HG03460 (cell line): ENCODE results near the gene RLBP1.

Experiments used
- ATAC-seq: cut with Tn5 transposase; IDR thresholded peaks from one replicate; pipeline ENCODE4 v1.9.1; 2021; ENCODE audit not compliant: unreplicated experiment

Gene RLBP1

DNA sequence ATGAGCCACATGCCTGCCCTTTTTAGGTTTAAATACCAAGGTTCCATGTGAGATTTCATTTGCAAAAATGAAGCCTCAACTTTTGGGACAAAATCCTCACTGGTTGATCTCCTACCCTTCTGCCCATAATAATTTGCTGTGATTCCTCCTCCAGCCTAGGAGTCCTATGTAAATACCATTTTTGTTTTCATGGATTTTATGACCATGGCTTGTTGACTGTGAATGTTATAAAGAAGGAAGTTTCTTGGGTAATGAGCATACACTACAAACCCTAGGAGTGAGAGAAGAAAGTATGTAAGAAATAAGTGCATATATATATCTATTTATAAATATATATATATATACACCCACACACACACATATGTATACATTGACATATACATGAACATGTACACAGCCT is 13.1 kb downstream of the RLBP1 start:
- no peak for ATAC-seq

GRCh38 chr15:89206908-89207331 is 14.5 kb downstream of the RLBP1 start:
- peak; percentile 81 for ATAC-seq

- ATAC-seq = no peak
These were observed 15.3 kb downstream of the RLBP1 start for GRCh38 chr15:89205991-89206585.

DNA sequence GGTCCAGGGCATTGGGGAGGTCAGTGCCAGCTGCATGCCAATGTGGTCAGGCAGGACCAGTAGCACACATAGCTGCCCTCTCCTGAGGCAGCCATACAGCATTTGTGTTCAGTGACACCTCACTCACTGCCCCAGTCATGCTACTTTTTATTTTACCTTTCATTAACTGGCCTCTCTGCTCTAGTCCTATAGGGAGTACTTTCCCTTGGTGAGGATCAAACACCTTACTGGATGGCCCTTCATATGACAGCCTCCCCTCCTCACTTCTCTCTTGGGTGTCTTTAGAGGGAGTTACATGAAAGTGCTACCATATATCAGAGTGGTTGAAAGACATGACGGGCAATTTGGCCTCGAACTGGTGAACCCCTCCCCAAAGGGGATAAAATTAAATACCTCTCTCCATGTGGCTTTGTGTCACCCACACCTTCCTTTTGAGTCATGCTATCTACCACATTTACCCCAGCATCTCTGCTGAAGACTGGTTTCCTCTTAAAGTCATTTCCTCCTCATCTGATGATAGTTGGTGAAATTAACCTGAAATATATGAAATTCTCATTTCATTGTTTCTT is 17.6 kb downstream of the RLBP1 start:
- no peak for ATAC-seq

- ATAC-seq = no peak
These were observed 19.8 kb downstream of the RLBP1 start for GRCh38 chr15:89201465-89202005.

DNA sequence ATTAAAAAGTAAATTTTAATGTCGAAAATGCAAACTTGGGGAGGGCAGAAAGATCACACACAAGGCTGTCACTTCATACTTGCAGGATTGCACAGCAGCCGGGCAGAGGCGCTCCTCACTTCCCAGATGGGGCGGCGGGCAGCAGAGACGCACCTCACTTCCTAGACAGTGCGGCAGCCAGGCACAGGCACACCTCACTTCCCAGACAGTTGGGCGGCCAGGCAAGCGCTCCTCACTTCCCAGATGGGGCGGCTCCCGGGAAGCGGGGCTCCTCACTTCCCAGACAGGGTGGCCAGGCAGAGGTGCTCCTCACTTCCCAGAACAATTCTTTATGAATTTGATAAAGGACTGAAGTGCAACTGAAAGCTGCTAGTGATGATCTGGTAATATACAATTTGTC is 21.2 kb downstream of the RLBP1 start:
- ATAC-seq = no peak

DNA sequence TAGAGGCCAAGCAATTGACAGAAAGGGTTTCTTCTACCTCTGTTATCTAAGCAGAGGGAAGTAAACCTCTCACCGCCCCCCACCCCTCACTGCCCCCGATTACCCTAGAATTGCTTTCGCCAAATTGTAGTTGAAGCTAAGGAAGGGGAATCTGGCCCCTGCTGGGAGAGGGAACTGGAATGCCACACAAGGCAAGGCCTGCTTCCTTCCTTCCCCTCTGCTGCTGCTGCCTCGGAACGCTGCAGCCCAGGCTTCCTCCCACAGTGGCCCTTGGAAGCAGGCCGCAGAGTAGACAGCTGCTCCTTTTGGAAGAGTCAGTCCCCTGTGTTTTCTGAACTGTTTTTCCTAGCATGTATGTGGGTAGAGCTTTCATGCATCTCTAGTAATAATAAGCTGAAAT is 21.6 kb downstream of the RLBP1 start:
- no peak for ATAC-seq

GRCh38 chr15:89198934-89199333 is 22.4 kb downstream of the RLBP1 start:
- no peak for ATAC-seq

DNA sequence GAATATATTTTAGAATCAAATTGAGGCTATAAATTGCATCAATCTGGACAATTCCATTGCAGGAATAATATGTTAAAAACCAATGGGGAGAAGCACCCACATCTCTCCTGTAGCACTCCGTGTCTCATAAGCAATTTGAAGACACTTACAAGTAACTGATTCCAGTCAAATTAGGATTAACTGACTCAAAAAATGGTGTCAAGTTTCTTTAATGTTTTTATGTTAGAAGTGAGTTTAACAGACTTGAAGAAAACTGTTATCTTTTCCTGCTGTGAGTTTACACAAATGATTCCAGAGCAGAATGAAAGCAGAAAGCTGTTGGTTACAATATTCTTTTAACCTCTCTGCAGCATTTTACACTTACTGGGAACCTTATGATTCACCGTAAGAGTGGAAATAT is 23.2 kb downstream of the RLBP1 start:
- ATAC-seq = no peak

GRCh38 chr15:89197503-89197971 is 23.8 kb downstream of the RLBP1 start:
- ATAC-seq = no peak

- ATAC-seq = no peak
These were observed 24.4 kb downstream of the RLBP1 start for GRCh38 chr15:89196994-89197393.

DNA sequence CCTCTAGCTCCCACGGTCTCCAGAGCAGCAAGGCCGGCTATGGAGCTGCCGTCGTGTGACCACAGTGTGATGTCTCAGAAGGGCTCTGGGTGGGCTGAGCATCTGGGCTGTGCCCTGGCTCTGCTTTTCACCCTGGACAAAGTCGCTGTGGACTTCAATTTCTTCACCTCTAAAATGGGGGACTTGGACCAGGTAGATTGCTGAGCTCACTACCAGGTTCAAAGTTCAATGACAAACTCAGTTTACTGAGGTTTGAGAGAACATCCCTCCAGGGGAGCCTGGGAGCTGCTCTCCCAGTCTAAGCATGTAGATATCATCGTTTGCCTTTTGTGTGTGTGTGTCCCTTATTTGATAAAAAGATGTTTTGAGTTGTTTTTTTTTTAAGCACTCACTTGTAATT is 25.1 kb downstream of the RLBP1 start:
- ATAC-seq = no peak

DNA sequence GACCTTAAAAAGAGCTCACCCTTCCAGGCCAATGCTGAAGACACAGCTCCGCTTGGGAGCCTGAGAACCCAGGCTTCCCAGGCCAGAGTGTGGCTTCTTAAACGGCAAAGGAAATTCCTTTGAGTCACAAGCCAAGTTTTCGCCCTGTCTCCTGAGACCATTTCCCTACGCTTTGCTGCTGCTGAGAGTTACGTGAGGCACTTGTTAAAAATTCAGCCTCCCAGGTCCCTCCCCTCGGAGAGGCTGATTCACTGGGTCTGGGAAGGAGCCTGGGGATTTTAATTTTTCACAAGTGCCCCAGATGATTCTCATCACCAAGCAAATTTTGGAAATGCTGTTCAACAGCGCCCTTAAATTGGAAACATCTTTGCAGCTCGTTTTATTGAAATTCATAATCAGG is 25.5 kb downstream of the RLBP1 start:
- ATAC-seq = no peak

DNA sequence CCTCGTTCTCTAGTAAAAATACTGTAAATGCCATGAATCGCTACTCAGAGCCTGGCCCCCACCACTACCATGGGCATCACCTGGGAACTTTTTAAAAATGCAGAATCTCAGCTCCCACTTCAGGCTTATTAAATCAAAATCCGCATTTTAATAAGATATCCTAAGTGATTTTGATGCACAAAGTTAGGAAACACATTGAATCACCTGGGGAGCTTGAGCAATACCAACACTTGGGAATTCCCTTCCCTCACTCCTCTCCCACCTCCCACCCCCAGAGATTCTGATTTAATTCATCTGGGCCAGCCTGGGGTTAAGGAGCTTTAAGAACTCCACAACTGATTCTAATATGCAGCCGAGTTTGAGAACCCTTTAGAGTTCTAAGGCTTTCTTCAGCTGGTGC is 26.8 kb downstream of the RLBP1 start:
- ATAC-seq = no peak

DNA sequence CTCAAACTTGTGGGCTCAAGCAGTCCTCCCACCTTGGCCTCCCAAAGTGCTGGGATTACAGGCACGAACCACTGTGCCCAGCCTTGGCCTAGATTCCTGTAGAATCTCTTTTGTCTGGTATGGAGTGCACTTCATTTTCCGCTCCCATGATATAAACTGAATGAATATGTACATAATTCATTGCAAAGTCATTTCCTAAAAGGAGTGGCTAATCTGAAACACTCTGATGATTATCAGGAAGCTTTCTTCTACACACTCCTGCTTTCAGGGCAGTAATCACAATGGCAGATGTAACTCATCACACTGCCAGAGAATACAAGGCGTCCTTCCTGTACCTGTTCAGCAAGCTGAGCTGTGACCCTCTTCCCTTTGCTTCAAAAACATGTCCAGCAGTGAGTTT is 28.6 kb downstream of the RLBP1 start:
- ATAC-seq = no peak

DNA sequence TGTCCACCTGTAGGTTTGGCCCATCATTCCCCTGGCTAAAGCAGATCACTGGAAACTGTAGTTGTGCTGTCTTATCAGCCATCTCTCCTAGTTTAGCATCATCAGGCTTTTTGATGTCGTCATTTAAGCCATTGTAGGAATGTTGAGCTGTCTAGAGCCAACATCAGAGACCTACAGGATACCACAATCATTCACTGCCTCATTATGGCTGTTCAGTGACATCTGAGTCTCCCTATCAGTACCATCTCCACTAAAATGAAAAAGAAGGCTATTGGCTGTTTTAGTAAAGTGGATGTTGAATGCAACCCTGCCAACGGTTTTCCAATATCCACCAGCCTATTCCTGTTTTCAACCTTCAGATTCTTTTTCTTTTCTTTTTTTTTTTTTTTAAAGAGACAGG is 29.2 kb downstream of the RLBP1 start:
- no peak for ATAC-seq

DNA sequence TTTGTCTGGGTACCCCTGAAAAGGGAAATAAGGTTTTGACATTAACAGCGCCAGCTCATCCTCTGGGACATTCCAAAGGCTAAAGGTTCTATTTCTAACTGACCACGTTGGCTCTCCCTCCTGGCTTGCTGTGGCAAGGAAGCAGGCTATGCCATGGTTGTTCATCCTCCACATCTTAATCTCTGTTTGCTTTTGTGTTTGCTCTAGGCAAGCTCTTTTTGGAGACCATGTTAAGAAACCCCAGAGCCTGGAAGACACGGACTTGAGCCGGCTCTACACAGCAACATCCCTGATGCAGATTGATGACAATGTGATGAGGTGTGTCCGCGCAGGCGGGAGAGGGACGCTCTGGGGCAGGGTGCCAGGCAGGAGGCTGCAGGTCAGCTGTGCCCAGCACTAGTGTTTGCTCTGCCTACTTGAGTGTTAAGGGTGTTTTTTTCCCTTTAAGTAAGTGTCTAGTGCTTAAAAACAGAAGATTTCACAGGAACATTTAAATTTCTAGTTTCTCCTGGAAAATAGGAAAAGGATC is 33.3 kb downstream of the RLBP1 start:
- ATAC-seq = no peak

GRCh38 chr15:89187301-89187985 is 33.9 kb downstream of the RLBP1 start:
- no peak for ATAC-seq

DNA sequence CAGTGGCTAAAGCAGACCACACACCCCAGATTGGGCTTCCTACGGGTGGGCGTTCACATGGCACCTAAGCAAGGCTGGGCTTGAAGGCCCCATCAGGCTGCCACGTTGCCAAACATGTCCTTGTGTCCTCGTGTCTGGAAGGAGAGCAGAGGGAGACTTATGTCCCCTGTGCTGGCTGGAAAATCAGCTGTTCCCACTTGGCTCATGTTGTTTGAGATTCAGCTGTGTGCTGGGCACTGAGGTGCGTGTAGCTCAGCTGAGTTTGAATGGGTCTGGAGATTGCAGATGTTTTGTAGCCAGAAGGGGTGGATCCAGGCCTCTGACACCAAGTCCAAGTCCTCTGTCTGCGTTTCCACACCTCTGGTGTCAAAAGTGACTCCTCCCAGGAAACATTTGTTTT is 34.6 kb downstream of the RLBP1 start:
- no peak for ATAC-seq

DNA sequence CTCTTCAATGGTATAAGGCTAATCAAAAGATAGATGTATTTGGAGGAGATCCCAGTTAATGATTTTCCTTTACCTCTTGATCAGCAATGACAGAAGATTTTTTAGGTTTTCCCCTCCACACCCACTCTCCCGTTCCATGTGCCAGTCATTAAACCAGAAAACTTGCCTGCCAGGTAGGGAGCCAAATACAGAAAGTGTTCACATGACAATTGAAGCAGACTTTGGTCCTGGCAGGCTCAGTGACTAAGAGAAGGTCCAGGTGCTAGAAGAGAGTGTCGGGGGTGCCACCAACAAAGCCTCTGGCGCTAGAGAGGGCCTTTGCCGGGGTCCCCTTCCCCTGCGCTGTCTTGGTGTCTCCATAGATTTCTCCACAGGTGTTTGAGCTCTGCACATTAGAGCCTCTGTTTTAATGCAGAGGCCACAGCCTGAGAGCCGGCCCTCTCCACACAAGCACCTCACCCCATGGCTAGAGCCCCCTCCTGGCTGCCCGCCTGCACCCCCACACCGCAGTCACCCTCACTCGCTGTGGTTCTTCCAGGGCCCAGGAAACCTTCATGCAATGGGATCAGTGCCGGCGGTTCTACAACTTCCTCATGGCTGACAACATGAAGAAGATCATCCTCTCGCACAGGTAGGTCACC is 36.4 kb downstream of the RLBP1 start:
- no peak for ATAC-seq

DNA sequence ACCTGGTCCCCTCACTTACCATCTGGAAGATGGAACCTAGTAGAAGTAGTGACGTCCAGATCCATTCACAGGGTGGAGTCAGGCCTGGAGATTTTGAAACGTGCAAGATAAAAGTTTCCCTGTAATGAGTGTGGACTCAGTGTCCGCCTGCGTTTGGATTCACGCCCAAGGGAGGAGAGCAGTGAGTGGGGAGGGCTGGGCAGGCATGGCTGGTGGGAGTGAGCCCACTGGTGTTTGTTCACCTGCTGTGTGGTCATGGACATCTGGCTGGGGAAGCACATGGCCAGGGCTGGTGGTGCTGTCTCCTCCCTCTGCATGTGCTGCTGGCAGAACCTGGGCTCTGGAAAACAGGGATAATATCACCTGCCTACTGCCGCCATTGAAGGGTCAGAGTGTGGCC is 37.0 kb downstream of the RLBP1 start:
- no peak for ATAC-seq
